RWPE1 (cell line): ENCODE results near the gene INF2.
A peak's percentile ranks its signal among the peaks of the same experiment; 100 is the strongest.

Source experiments
- CTCF ChIA-PET: fragments of 350-600 bp; sonication (Branson Sonifier 250); formaldehyde crosslinking; extraction: SDS; loops from one replicate; lab custom pipeline; 2021; lab: Yijun Ruan, JAX
- POLR2A ChIA-PET: fragments of 400-600 bp; formaldehyde crosslinking; extraction: SDS; loops from one replicate; lab custom pipeline; 2020; ENCODE audit warnings: antibody characterized with exemption; ENCODE audit not compliant: low non-redundant PET; lab: Yijun Ruan, JAX
- DNase-seq: peaks from one replicate; pipeline ENCODE4 v3.0.0; 2012; ENCODE audit warnings: low spot score
- H3K27ac ChIP-seq: fragments of 450-650 bp; 2 replicates; pipeline ENCODE4 v1.5.1; 2017
- CTCF ChIP-seq: fragments of 450-650 bp; conservative IDR thresholded peaks from 2 replicates; pipeline ENCODE4 v1.5.1; 2017; ENCODE audit warnings: low read depth, mild to moderate bottlenecking

INF2 gene

GRCh38 chr14:104723651-104724406 lies 34.4 kb downstream of the INF2 start, which contains the start of gene ADSS1:
ADSS1 (plus strand) TSS chr14:104724229; CDS start chr14:104724271, 42 bp downstream.
- peak within 1 kb of the TSS; percentile 81 for H3K27ac ChIP-seq
- ChIA-PET CTCF (interaction anchor here (0.6 to 4.7 kb wide), 10 partner anchors 9 to 1819 kb away, joined by 3 to 28 read pairs (median 5); no protein-coding TSS in a partner anchor), POLR2A (interaction anchor here (0.6 kb wide), 1 partner anchor 27 kb away, joined by 3 read pairs; no protein-coding TSS in a partner anchor)
- DNase-seq: peak; percentile 67
- TF ChIP-seq CTCF: peak; percentile 96

DNA sequence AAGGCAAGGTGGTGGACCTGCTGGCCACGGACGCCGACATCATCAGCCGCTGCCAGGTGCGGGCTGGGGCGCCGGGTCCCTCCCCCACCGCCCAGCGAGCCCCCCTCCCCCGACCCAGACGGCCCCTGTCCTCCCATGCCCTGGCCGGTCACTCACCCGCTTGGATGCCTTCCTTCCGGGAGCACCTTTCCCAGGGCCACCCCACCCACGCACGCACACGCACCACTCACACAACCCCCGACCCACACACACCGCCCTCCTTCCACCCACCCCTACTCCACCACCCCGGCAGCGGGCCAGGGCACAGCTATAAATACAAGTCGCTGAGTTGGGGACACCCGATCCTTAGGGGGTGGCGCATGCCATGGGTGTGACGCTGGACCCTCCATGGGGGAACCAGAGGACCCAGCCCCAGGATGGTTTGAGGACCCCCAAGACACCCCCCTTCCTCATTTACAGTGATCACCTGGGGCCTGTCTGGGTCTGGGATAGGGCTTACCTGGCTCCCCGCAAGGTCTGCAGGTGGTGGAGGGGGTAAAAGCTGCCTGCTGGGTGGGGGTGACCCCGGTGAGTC lies 35.1 kb downstream of the INF2 start:
- POLR2A ChIA-PET: interaction anchor here (0.6 to 1.4 kb wide), 3 partner anchors 9 to 27 kb away, joined by 3 to 7 read pairs (median 3); no protein-coding TSS in a partner anchor
- peak overlapping the region; percentile 81 for H3K27ac ChIP-seq
- CTCF ChIA-PET: interaction anchor here (0.6 to 4.7 kb wide), 4 partner anchors 12 to 44 kb away, joined by 3 to 28 read pairs (median 9); no protein-coding TSS in a partner anchor

GRCh38 chr14:104724981-104725771 lies 35.8 kb downstream of the INF2 start:
- peak overlapping the region; percentile 81 for H3K27ac ChIP-seq
- POLR2A ChIA-PET: interaction anchor here (0.6 to 1.4 kb wide), 3 partner anchors 8 to 117 kb away, joined by 3 to 7 read pairs (median 3); no protein-coding TSS in a partner anchor
- CTCF ChIA-PET: interaction anchor here (0.6 to 4.7 kb wide), 5 partner anchors 11 to 45 kb away, joined by 3 to 28 read pairs (median 7); no protein-coding TSS in a partner anchor
- peak; percentile 44 for TF ChIP-seq CTCF
- no peak for DNase-seq

More for the DNA sequence above, 35.1 kb downstream of the INF2 start:
- TF ChIP-seq CTCF: no peak
- no peak for DNase-seq

DNA sequence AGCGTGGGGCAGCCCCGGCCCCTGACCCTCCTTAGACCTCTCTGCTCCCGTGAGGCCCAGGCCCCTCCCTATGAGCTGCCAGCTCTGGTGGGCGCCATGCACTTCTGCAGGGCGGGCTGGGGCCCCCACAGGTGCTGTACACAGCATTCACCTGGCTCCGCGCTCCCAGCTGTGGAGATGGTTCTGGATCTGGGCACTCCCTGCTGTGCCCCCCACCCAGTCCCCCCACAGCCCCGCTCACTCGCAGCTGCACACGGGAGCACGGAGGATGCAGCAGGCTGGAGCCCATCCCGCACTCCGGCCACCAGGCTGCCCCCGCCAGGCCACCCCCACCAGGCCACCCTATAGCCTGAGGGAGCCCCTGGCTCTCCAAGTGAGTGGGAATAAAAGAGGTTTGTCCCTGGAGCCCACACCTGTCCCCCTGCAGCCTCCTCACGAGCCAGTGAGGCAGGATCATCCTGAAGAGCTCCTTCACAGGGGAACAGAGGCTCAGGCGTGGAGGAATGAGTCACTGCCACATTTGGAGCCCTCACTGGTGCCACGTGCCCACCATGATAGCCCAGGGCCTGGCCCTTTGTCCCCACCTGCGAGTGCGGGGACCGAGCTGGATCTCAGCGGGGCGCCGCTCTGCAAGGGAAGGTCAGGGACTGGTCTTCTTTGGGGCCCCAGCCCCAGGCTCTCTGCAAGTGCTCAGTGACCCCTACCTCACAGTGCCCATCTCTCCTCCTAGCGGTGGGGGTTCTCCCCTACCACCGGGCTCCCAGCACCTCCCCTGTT lies 36.5 kb downstream of the INF2 start:
- H3K27ac ChIP-seq: peak overlapping the region; percentile 81
- no peak for TF ChIP-seq CTCF
- ChIA-PET CTCF (interaction anchor here (0.5 to 4.7 kb wide), 7 partner anchors 10 to 92 kb away, joined by 3 to 28 read pairs (median 4); no protein-coding TSS in a partner anchor), POLR2A (interaction anchor here (0.6 to 1.4 kb wide), 2 partner anchors 23 to 118 kb away, joined by 3 to 7 read pairs; no protein-coding TSS in a partner anchor)
- no peak for DNase-seq

DNA sequence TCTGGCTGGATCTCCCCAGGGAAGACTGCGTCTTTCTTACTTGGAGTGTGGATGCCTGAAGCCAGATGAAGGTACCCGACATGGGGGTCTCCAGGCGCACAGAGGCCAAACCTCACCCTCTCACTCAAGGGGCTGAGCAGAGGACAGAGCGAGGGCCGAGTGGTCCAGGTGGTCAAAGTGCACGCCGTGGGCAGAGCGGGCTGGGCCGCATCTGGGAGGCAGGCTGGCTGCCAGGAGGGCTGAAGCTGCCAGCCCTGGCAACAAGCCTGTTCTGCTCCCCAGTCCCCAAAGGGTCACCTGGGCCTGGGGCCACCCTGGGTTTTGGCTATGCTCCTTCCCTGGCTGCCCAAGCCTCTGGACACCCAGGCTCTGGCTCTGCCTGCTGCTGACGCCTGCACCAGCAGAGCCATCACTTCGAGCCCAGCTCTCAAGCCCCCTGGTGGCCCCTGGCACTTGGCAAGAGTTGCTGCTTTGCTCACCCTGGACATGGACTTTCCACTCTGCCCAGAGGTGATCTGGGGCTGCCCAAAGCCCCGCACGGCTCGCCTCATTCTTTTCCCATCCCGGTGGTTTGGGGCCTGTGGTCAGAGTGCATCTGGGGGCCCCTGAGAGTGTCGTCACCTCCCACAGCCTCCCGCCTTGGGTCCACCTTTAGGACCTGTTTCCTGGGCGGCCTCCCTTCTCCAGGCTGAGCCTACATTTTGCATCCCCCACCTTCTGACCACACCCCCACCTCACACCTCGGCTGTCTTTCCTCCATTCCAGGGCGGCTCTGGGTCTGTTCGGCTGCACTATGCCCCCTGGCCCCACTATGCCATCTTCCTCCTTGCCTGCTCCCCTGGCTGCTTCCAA lies 37.4 kb downstream of the INF2 start:
- DNase-seq: no peak
- peak overlapping the region; percentile 81 for H3K27ac ChIP-seq
- ChIA-PET POLR2A (no interaction called here), CTCF (interaction anchor here (0.5 to 0.7 kb wide), 3 partner anchors 10 to 69 kb away, joined by 3 to 4 read pairs (median 3); no protein-coding TSS in a partner anchor)
- no peak for TF ChIP-seq CTCF
